SH-SY5Y (cell line): ENCODE measurements around the gene PDGFA.

Experiments
- GATA2 ChIP-seq: IDR thresholded peaks from 2 replicates; pipeline ENCODE4 v1.6.1; 2011; ENCODE audit warnings: mild to moderate bottlenecking, low read depth, low read length
- GATA3 ChIP-seq: IDR thresholded peaks from 2 replicates; pipeline ENCODE4 v1.6.1; 2011; ENCODE audit warnings: low read depth, mild to moderate bottlenecking, low read length, moderate library complexity

- TF ChIP-seq GATA2 (no peak), GATA3 (no peak)
These were observed 47.0 kb downstream of the PDGFA start for GRCh38 chr7:472640-472957.
